GM12878 (cell line): ENCODE results near the gene ANKRD13B. TPM values are rescaled to one million over a fixed set of nuclear protein-coding genes. Genes with fewer than 3 reads are reported as not detected.

ENCODE experiments used
- ATAC-seq: fragments of 200-7000 bp; cut with Tn5 transposase; 3 replicates; pipeline ENCODE4 v1.9.1; 2020; ENCODE audit warnings: mild to moderate bottlenecking, moderate library complexity
- BruUV-seq: library from RNA; stranded (reverse); fragments of 400-500 nt; replicated peaks from 2 replicates; lab custom pipeline; 2021; lab: Mats Ljungman, UMichigan
- CTCF ChIA-PET: fragments of 300-600 bp; sonication (Branson Sonifier 250); formaldehyde crosslinking; extraction: SDS; loops from one replicate; lab custom pipeline; 2021; ENCODE audit warnings: inconsistent platforms; lab: Yijun Ruan, JAX
- POLR2A ChIA-PET: fragments of 350-600 bp; formaldehyde crosslinking; extraction: SDS; loops from one replicate; lab custom pipeline; 2021; ENCODE audit warnings: inconsistent platforms; lab: Charles Lee
- RAD21 ChIA-PET: fragments of 300-600 bp; sonication (Branson Sonifier 250); formaldehyde crosslinking; loops from one replicate; lab custom pipeline; 2023; ENCODE audit warnings: antibody characterized with exemption; ENCODE audit not compliant: unreplicated experiment; lab: Charles Lee
- SMC1A ChIA-PET: fragments of 300-600 bp; sonication (Branson Sonifier 250); formaldehyde crosslinking; loops from one replicate; lab custom pipeline; 2023; ENCODE audit not compliant: unreplicated experiment, uncharacterized antibody; lab: Charles Lee
- DNase-seq: peaks from one replicate; pipeline ENCODE4 v3.0.0-alpha.2; 2011; ENCODE audit warnings: low read depth, low spot score
- FAIRE-seq: peaks from 3 replicates; lab custom pipeline; 2011; peaks lifted over from hg19 to GRCh38; lab: Jason Lieb, UNC
- H2AFZ ChIP-seq: 2 replicates; pipeline ENCODE4 v1.6.0; 2011; ENCODE audit warnings: low read depth, low read length, control low read depth; ENCODE audit not compliant: control insufficient read depth
- H3K27ac ChIP-seq: 2 replicates; pipeline ENCODE4 v1.5.1; 2011; ENCODE audit warnings: control low read depth; ENCODE audit not compliant: control insufficient read depth, insufficient read depth
- H3K27me3 ChIP-seq, 2 experiments: replicated peaks in 1 of 2; 2 replicates each; pipeline versions ENCODE4 v1.6.0 to v1.6.1; 2011; ENCODE audit warnings: low read length in 1 of 2; ENCODE audit not compliant: control insufficient read depth in 2 of 2, insufficient read depth in 2 of 2
- H3K36me3 ChIP-seq, 2 experiments: 2 replicates each; pipeline ENCODE4 v1.5.1; 2011; ENCODE audit warnings: low read length in 1 of 2; ENCODE audit not compliant: control insufficient read depth in 2 of 2, insufficient read depth in 2 of 2
- H3K4me1 ChIP-seq: 2 replicates; pipeline ENCODE4 v1.6.1; 2011; ENCODE audit warnings: mild to moderate bottlenecking, low read length, moderate library complexity, mixed read lengths; ENCODE audit not compliant: control insufficient read depth, insufficient read depth
- H3K4me2 ChIP-seq: 2 replicates; pipeline ENCODE4 v1.6.0; 2011; ENCODE audit warnings: control low read depth; ENCODE audit not compliant: control insufficient read depth, insufficient read depth
- H3K4me3 ChIP-seq: fragments of 200-600 bp; sonication (generic); 2 replicates; pipeline ENCODE4 v1.5.1; 2016
- H3K79me2 ChIP-seq: 2 replicates; pipeline ENCODE4 v1.6.0; 2011; ENCODE audit warnings: low read length; ENCODE audit not compliant: control insufficient read depth, insufficient read depth
- H3K9ac ChIP-seq: 2 replicates; pipeline ENCODE4 v1.8.0; 2011; ENCODE audit warnings: low read length, control low read depth, mixed read lengths; ENCODE audit not compliant: control insufficient read depth, insufficient read depth
- H3K9me3 ChIP-seq: replicated peaks from 3 replicates; pipeline ENCODE4 v1.5.1; 2011; ENCODE audit warnings: mild to moderate bottlenecking, low read length; ENCODE audit not compliant: control insufficient read depth, insufficient read depth
- H4K20me1 ChIP-seq: 2 replicates; pipeline ENCODE4 v1.6.0; 2011; ENCODE audit not compliant: control insufficient read depth, insufficient read depth
- ASH2L ChIP-seq: fragments of 300-600, 200-600 bp; sonication (generic); IDR thresholded peaks from 2 replicates; pipeline ENCODE4 v1.6.1; 2017; ENCODE audit warnings: low read depth, mild to moderate bottlenecking, borderline replicate concordance
- CHD2 ChIP-seq: IDR thresholded peaks from 2 replicates; pipeline ENCODE4 v1.6.1; 2011; ENCODE audit warnings: low read depth, low read length, improper control_type of control experiment, borderline replicate concordance
- EED ChIP-seq: sonication (generic); IDR thresholded peaks from 2 replicates; pipeline ENCODE4 v1.6.1; 2016; ENCODE audit warnings: antibody characterized with exemption, low read depth
- EGR1 ChIP-seq, 2 experiments: IDR thresholded peaks; 1 replicate in 1 of 2; 2 replicates in 1 of 2; pipeline ENCODE4 v1.6.1; 2011 to 2012; ENCODE audit warnings: low read depth in 2 of 2, low read length in 2 of 2, borderline replicate concordance in 1 of 2, mild to moderate bottlenecking in 1 of 2, moderate library complexity in 1 of 2
- EZH2 ChIP-seq: IDR thresholded peaks from 2 replicates; pipeline ENCODE4 v1.6.1; 2012; ENCODE audit warnings: low read depth, mild to moderate bottlenecking, control low read depth, inconsistent platforms, low read length, borderline replicate concordance; ENCODE audit not compliant: control insufficient read depth
- SMARCA5 ChIP-seq: fragments of 450-650 bp; IDR thresholded peaks from 2 replicates; pipeline ENCODE4 v1.6.1; 2017; ENCODE audit warnings: mild to moderate bottlenecking
- SPI1 ChIP-seq: IDR thresholded peaks from 2 replicates; pipeline ENCODE4 v1.6.1; 2011; ENCODE audit warnings: low read depth, mild to moderate bottlenecking, low read length, moderate library complexity, borderline replicate concordance; ENCODE audit not compliant: insufficient read depth
- SREBF1 ChIP-seq: IDR thresholded peaks from 2 replicates; pipeline ENCODE4 v1.6.1; 2012; ENCODE audit warnings: mild to moderate bottlenecking, low read length
- TBL1XR1 ChIP-seq: IDR thresholded peaks from 2 replicates; pipeline ENCODE4 v1.6.1; 2012; ENCODE audit warnings: low read depth, low read length, improper control_type of control experiment
- ZBTB4 ChIP-seq: fragments of 450-650 bp; formaldehyde crosslinking; IDR thresholded peaks from 2 replicates; pipeline ENCODE4 v1.4.0; 2022; ENCODE audit warnings: mild to moderate bottlenecking, moderate library complexity
- ZZZ3 ChIP-seq: IDR thresholded peaks from 2 replicates; pipeline ENCODE4 v1.6.1; 2011; ENCODE audit warnings: low read depth; ENCODE audit not compliant: control insufficient read depth, insufficient read length
- WGBS: methylation state at CpG from one replicate; pipeline ENCODE4 v1.1.6; 2016; ENCODE audit warnings: low lambda C conversion rate; ENCODE audit not compliant: insufficient replicate concordance, insufficient coverage; ENCODE audit errors: missing lambda C conversion rate; 5-methylcytosine and 5-hydroxymethylcytosine counted together
- in situ Hi-C: fragments of 300-500 bp; cut with MboI; formaldehyde crosslinking; loops from 9 replicates; pipeline ENCODE4 v1.14.3; 2018; ENCODE audit warnings: mixed read lengths
- intact Hi-C: fragments of 100-400 bp; cut with micrococcal nuclease; formaldehyde crosslinking; loops from one replicate; pipeline ENCODE4 v1.14.2; 2022; ENCODE audit not compliant: unreplicated experiment
- polyA plus RNA-seq, 11 experiments: library from polyadenylated mRNA; depleted of rRNA in 4 of 11; unstranded in 6 of 11; stranded (reverse) in 5 of 11; fragments of >200 nt; fragmentation: Nextera tagmentation in 4 of 11; fragmentation: Illumina TruSeq in 1 of 11; extraction: Ambion mirVana in 4 of 11; extraction: Trizol in 1 of 11; gene quantifications; 1 replicate in 1 of 11; 2 replicates in 10 of 11; pipeline versions ENCODE4 v1.2.1 to v1.2.3, GENCODE V29; 2011 to 2016; ENCODE audit warnings: inconsistent platforms in 2 of 11, missing spikeins in 2 of 11, low read depth in 1 of 11
- total RNA-seq, 4 experiments: library from RNA; depleted of rRNA in 3 of 4; stranded (reverse); fragments of >200 nt in 3 of 4; fragmentation: Illumina TruSeq in 1 of 4; extraction: Trizol in 1 of 4; gene quantifications; 2 replicates each; pipeline versions ENCODE4 v1.2.1 to v1.2.3, GENCODE V29; 2013 to 2021
- TF ChIP-seq, protein P1 (sequence below): fragments of 450-650 bp; IDR thresholded peaks from 2 replicates; pipeline ENCODE4 v1.6.1; 2017; ENCODE audit warnings: mild to moderate bottlenecking, moderate library complexity
- TF ChIP-seq, protein P2 (sequence below): IDR thresholded peaks from 2 replicates; pipeline ENCODE4 v1.6.1; 2011; ENCODE audit warnings: low read depth, low read length, improper control_type of control experiment, borderline replicate concordance
- TF ChIP-seq, protein P3 (sequence below): fragments of 450-650 bp; IDR thresholded peaks from 2 replicates; pipeline ENCODE4 v1.6.1; 2016; ENCODE audit warnings: mild to moderate bottlenecking

The ANKRD13B gene
- total and polyA plus RNA-seq, 10 of the 15 experiments (the other 5 are each of a cell fraction or from before 2014, with no cell fraction given): 0.18 to 15.0 (median 2.8) TPM

- WGBS: 39% methylated on average over 4 of the region's 4 CpGs
- ChIA-PET SMC1A (interaction anchor here (0.9 to 1.4 kb wide), 5 partner anchors 9 to 306 kb away, joined by 3 to 4 read pairs (median 3); no protein-coding TSS in a partner anchor), CTCF (interaction anchor here (1.8 to 3.0 kb wide), 2 partner anchors 43 to 155 kb away, joined by 6 to 13 read pairs; no protein-coding TSS in a partner anchor), POLR2A (interaction anchor here (0.7 kb wide), 1 partner anchor 258 kb away, joined by 3 read pairs; no protein-coding TSS in a partner anchor), RAD21 (no interaction called here)
- ATAC-seq: no peak
- BruUV-seq: no TSS peak
- intact Hi-C loops (loop anchor here (5.0 kb wide), 1 partner anchor 48 kb away; no protein-coding TSS in a partner anchor), in situ Hi-C loops (no loop called here)
- Histone ChIP-seq H4K20me1 (0 out of 2 replicates have a peak, but pooled peaks cover 3% of the 10 kb centered on the region), H2AFZ (no peak overlapping the region), H3K9me3 (no peaks in the 10 kb centered on the region), H3K9ac (no peak overlapping the region), H3K27me3 (no peaks in the 10 kb centered on the region), H3K4me2 (no peak overlapping the region), H3K27ac (no peak overlapping the region), H3K4me3 (no peak overlapping the region), H3K36me3 (peaks cover 3 to 8% of the 10 kb centered on the region in 2 experiments; a peak in 2 of 4 replicates), H3K4me1 (peaks cover 5% of the 10 kb centered on the region; the same call in 1 of the 2 replicates), H3K79me2 (no peaks in the 10 kb centered on the region)
- DNase-seq: no peak
- no peak for FAIRE-seq
- TF ChIP-seq ASH2L (no peak), TBL1XR1 (no peak), EED (no peak), SREBF1 (no peak), CHD2 (no peak), ZBTB4 (CRISPR knock-in tag) (no peak), EGR1 (IDR thresholded peaks at IDR 0.05; ENCODE audit: borderline replicate concordance in 1 of 2, low read depth in 2 of 2, low read length in 2 of 2) (no peak), SPI1 (no peak), ZZZ3 (no peak), SMARCA5 (no peak), EZH2 (no peak)
- TF ChIP-seq, protein P1, sequence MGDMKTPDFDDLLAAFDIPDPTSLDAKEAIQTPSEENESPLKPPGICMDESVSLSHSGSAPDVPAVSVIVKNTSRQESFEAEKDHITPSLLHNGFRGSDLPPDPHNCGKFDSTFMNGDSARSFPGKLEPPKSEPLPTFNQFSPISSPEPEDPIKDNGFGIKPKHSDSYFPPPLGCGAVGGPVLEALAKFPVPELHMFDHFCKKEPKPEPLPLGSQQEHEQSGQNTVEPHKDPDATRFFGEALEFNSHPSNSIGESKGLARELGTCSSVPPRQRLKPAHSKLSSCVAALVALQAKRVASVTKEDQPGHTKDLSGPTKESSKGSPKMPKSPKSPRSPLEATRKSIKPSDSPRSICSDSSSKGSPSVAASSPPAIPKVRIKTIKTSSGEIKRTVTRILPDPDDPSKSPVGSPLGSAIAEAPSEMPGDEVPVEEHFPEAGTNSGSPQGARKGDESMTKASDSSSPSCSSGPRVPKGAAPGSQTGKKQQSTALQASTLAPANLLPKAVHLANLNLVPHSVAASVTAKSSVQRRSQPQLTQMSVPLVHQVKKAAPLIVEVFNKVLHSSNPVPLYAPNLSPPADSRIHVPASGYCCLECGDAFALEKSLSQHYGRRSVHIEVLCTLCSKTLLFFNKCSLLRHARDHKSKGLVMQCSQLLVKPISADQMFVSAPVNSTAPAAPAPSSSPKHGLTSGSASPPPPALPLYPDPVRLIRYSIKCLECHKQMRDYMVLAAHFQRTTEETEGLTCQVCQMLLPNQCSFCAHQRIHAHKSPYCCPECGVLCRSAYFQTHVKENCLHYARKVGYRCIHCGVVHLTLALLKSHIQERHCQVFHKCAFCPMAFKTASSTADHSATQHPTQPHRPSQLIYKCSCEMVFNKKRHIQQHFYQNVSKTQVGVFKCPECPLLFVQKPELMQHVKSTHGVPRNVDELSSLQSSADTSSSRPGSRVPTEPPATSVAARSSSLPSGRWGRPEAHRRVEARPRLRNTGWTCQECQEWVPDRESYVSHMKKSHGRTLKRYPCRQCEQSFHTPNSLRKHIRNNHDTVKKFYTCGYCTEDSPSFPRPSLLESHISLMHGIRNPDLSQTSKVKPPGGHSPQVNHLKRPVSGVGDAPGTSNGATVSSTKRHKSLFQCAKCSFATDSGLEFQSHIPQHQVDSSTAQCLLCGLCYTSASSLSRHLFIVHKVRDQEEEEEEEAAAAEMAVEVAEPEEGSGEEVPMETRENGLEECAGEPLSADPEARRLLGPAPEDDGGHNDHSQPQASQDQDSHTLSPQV: no peak
- TF ChIP-seq, protein P2, sequence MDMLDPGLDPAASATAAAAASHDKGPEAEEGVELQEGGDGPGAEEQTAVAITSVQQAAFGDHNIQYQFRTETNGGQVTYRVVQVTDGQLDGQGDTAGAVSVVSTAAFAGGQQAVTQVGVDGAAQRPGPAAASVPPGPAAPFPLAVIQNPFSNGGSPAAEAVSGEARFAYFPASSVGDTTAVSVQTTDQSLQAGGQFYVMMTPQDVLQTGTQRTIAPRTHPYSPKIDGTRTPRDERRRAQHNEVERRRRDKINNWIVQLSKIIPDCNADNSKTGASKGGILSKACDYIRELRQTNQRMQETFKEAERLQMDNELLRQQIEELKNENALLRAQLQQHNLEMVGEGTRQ: no peak
- TF ChIP-seq, protein P3, sequence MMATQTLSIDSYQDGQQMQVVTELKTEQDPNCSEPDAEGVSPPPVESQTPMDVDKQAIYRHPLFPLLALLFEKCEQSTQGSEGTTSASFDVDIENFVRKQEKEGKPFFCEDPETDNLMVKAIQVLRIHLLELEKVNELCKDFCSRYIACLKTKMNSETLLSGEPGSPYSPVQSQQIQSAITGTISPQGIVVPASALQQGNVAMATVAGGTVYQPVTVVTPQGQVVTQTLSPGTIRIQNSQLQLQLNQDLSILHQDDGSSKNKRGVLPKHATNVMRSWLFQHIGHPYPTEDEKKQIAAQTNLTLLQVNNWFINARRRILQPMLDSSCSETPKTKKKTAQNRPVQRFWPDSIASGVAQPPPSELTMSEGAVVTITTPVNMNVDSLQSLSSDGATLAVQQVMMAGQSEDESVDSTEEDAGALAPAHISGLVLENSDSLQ: no peak
Observed at GRCh38 chr17:29624586-29624985, 31.7 kb downstream of the ANKRD13B start.
